H9 (cell line): ENCODE results near the gene SP3. TPM values are rescaled to one million over a fixed set of nuclear protein-coding genes. Genes with fewer than 3 reads are reported as not detected.

Experiments
- DNase-seq: peaks from one replicate; pipeline ENCODE4 v3.0.0-alpha.2; 2017
- H2AFZ ChIP-seq: one replicate; pipeline ENCODE4 v1.6.1; 2013; ENCODE audit warnings: mild to moderate bottlenecking, low read length, control low read depth, moderate library complexity
- H2AK5ac ChIP-seq: 2 replicates; pipeline ENCODE4 v1.6.1; 2013; ENCODE audit warnings: low read length, control low read depth, mixed read lengths; ENCODE audit not compliant: insufficient read length
- H2BK120ac ChIP-seq: one replicate; pipeline ENCODE4 v1.6.1; 2013; ENCODE audit warnings: low read depth, mild to moderate bottlenecking, low read length, control low read depth, inconsistent platforms; ENCODE audit not compliant: poor library complexity, severe bottlenecking
- H2BK12ac ChIP-seq: 2 replicates; pipeline ENCODE4 v1.6.1; 2013; ENCODE audit warnings: low read length, control low read depth, mixed read lengths, low read depth; ENCODE audit not compliant: insufficient read length
- H2BK15ac ChIP-seq: 2 replicates; pipeline ENCODE4 v1.6.1; 2013; ENCODE audit warnings: low read depth, low read length, control low read depth
- H2BK20ac ChIP-seq: one replicate; pipeline ENCODE4 v1.6.1; 2013; ENCODE audit warnings: low read depth, mild to moderate bottlenecking, low read length, control low read depth, inconsistent platforms; ENCODE audit not compliant: poor library complexity, severe bottlenecking
- H2BK5ac ChIP-seq: 2 replicates; pipeline ENCODE4 v1.6.1; 2013; ENCODE audit warnings: low read length, control low read depth, mixed read lengths; ENCODE audit not compliant: insufficient read length
- H3K14ac ChIP-seq: 2 replicates; pipeline ENCODE4 v1.6.1; 2013; ENCODE audit warnings: low read length, control low read depth; ENCODE audit not compliant: insufficient read depth
- H3K18ac ChIP-seq: 2 replicates; pipeline ENCODE4 v1.6.1; 2013; ENCODE audit warnings: low read depth, mild to moderate bottlenecking, mixed read lengths, low read length, control low read depth; ENCODE audit not compliant: insufficient read length
- H3K23ac ChIP-seq: 2 replicates; pipeline ENCODE4 v1.6.1; 2013; ENCODE audit warnings: low read length, control low read depth, mixed read lengths, low read depth; ENCODE audit not compliant: insufficient read length
- H3K23me2 ChIP-seq: 2 replicates; pipeline ENCODE4 v1.6.1; 2013; ENCODE audit warnings: low read depth, mild to moderate bottlenecking, mixed read lengths, low read length, control low read depth; ENCODE audit not compliant: insufficient read length, poor library complexity, severe bottlenecking
- H3K27ac ChIP-seq: 2 replicates; pipeline ENCODE4 v1.5.1; 2013; ENCODE audit warnings: low read length, control low read depth, mixed read lengths, low read depth; ENCODE audit not compliant: insufficient read length
- H3K27me3 ChIP-seq: 2 replicates; pipeline ENCODE4 v1.6.1; 2013; ENCODE audit warnings: low read length, control low read depth, inconsistent platforms; ENCODE audit not compliant: insufficient read depth
- H3K4ac ChIP-seq: 2 replicates; pipeline ENCODE4 v1.6.1; 2013; ENCODE audit warnings: low read depth, mild to moderate bottlenecking, control low read depth, inconsistent platforms, low read length, moderate library complexity
- H3K4me1 ChIP-seq: 2 replicates; pipeline ENCODE4 v1.6.1; 2013; ENCODE audit warnings: low read length, control low read depth, inconsistent platforms; ENCODE audit not compliant: insufficient read depth
- H3K4me2 ChIP-seq: 2 replicates; pipeline ENCODE4 v1.6.1; 2013; ENCODE audit warnings: low read length, control low read depth, mixed read lengths; ENCODE audit not compliant: insufficient read length, insufficient read depth
- H3K56ac ChIP-seq: 2 replicates; pipeline ENCODE4 v1.6.1; 2013; ENCODE audit warnings: low read depth, mild to moderate bottlenecking, mixed read lengths, low read length, control low read depth; ENCODE audit not compliant: insufficient read length
- H3K79me1 ChIP-seq: 2 replicates; pipeline ENCODE4 v1.6.1; 2013; ENCODE audit warnings: low read depth, mild to moderate bottlenecking, moderate library complexity, low read length, control low read depth, inconsistent platforms; ENCODE audit not compliant: insufficient read depth, poor library complexity, severe bottlenecking
- H3K79me2 ChIP-seq: 2 replicates; pipeline ENCODE4 v1.6.1; 2013; ENCODE audit warnings: low read length, control low read depth, inconsistent platforms; ENCODE audit not compliant: insufficient read depth
- H3K9ac ChIP-seq: 2 replicates; pipeline ENCODE4 v1.6.1; 2013; ENCODE audit warnings: low read length, control low read depth, mixed read lengths; ENCODE audit not compliant: insufficient read length; ENCODE audit errors: extremely low read depth
- H3K9me3 ChIP-seq: one replicate; pipeline ENCODE4 v1.6.1; 2013; ENCODE audit warnings: low read depth, low read length, inconsistent platforms; ENCODE audit not compliant: control insufficient read depth
- H3T11ph ChIP-seq: one replicate; pipeline ENCODE4 v1.6.1; 2013; ENCODE audit warnings: mild to moderate bottlenecking, low read length, control low read depth, inconsistent platforms
- H4K20me1 ChIP-seq: one replicate; pipeline ENCODE4 v1.6.1; 2013; ENCODE audit not compliant: control insufficient read depth, insufficient read length, insufficient read depth
- H4K5ac ChIP-seq: 2 replicates; pipeline ENCODE4 v1.6.1; 2013; ENCODE audit warnings: low read depth, mild to moderate bottlenecking, mixed read lengths, low read length, control low read depth; ENCODE audit not compliant: insufficient read length
- H4K8ac ChIP-seq: replicated peaks from 2 replicates; pipeline ENCODE4 v1.6.1; 2013; ENCODE audit warnings: low read length, control low read depth, mixed read lengths, low read depth; ENCODE audit not compliant: insufficient read length
- H4K91ac ChIP-seq: 2 replicates; pipeline ENCODE4 v1.6.1; 2013; ENCODE audit warnings: low read depth, mild to moderate bottlenecking, moderate library complexity, mixed read lengths, low read length, control low read depth; ENCODE audit not compliant: insufficient read length
- H3K27ac Mint-ChIP-seq, 3 experiments: 2 replicates in 2 of 3; 3 replicates in 1 of 3; pipeline ENCODE4 v1.8.0; 2020 to 2021; ENCODE audit warnings: mixed read lengths in 3 of 3, mild to moderate bottlenecking in 1 of 3, moderate library complexity in 1 of 3
- H3K27me3 Mint-ChIP-seq: 2 replicates; pipeline ENCODE4 v1.8.0; 2021; ENCODE audit warnings: low read depth, mild to moderate bottlenecking, moderate library complexity, mixed read lengths
- H3K36me3 Mint-ChIP-seq, 3 experiments: 2 replicates in 2 of 3; 3 replicates in 1 of 3; pipeline ENCODE4 v1.8.0; 2020 to 2021; ENCODE audit warnings: low read depth in 3 of 3, mixed read lengths in 3 of 3; ENCODE audit not compliant: insufficient read depth in 1 of 3
- H3K4me1 Mint-ChIP-seq, 2 experiments: 2 replicates each; pipeline ENCODE4 v1.8.0; 2020; ENCODE audit warnings: mixed read lengths in 2 of 2
- H3K4me3 Mint-ChIP-seq, 2 experiments: 2 replicates in 1 of 2; 3 replicates in 1 of 2; pipeline ENCODE4 v1.8.0; 2020 to 2021; ENCODE audit warnings: mild to moderate bottlenecking in 2 of 2, mixed read lengths in 2 of 2, moderate library complexity in 1 of 2
- H3K9me3 Mint-ChIP-seq, 2 experiments: 2 replicates in 1 of 2; 3 replicates in 1 of 2; pipeline ENCODE4 v1.8.0; 2020; ENCODE audit warnings: mild to moderate bottlenecking in 2 of 2, mixed read lengths in 2 of 2, moderate library complexity in 1 of 2
- WGBS: extraction: QIAGEN DNeasy Blood & Tissue Kit; methylation state at CpG from one replicate; pipeline ENCODE4 v1.1.7; 2013; ENCODE audit warnings: missing lambda C conversion rate, low lambda C conversion rate, mixed read lengths; ENCODE audit not compliant: insufficient read length; ENCODE audit errors: extremely low coverage; 5-methylcytosine and 5-hydroxymethylcytosine counted together
- total RNA-seq: library from RNA; stranded (reverse); gene quantifications from 2 replicates; pipeline ENCODE4 v1.2.1, GENCODE V29; 2021
- TF ChIP-seq, protein P1 (sequence below): fragments of 200-600 bp; sonication (generic); conservative IDR thresholded peaks from 3 replicates; pipeline ENCODE4 v1.8.0; 2021; ENCODE audit warnings: antibody characterized with exemption, mild to moderate bottlenecking

Gene SP3
- total RNA-seq, 1 experiment from 2014 or later: 86.3 TPM

DNA sequence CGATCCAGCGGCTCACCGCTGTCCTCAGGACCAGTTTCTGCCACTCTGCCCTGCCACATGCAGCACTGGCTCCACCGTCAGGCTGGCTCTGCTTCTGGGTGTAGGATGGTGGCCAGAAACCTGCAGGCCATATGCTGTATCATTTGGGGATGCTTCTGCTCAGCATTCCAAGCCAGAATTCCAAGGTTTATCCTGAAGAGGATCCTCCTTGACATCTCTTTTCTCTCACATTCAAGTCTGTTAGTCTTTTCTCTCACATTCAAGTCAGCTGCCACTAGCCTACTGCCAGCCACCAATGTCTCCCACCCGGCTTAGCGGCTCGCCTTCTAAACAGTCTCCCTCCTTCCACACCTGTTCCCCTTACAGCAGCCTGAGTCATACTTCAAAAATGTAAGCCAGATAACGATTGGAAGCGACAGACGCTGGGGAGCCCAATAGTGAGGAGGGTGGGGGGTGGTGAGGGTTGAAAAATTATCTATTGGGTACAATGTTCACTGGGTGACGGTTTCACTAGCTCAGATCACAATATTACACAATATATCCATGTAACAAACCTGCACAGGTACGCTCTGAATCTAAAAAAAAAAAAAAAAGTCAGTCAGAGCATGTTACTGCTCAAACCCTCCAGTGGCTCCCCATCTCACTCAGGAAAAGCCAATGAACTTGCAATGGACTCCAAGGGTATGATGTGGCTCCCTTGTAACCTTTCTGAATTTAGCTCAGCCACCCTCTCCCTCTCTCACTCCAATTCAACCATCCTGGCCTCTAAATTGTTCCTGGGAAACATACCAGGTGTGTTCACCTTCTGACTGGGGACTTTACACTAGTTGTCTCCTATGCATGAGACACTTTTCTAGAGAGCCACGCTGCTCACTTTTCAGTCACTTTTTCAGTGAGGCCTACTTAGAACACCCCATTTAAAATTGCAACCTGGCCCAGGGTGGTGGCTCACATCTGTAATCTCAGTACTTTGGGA, 38.8 kb upstream of the SP3 start:
- H3K18ac ChIP-seq: no peak overlapping the region
- H3K27me3 ChIP-seq: no peaks in the 10 kb centered on the region
- H2BK12ac ChIP-seq: no peak overlapping the region
- Mint-ChIP-seq H3K4me3 (no peak overlapping the region), H3K27me3 (no peaks in the 10 kb centered on the region), H3K9me3 (no peaks in the 10 kb centered on the region; a peak in 1 of 5 replicates), H3K27ac (no peak overlapping the region), H3K36me3 (no peaks in the 10 kb centered on the region), H3K4me1 (peaks cover 10 to 12% of the 10 kb centered on the region in 2 experiments)
- no peak overlapping the region for H2BK5ac ChIP-seq
- H3T11ph ChIP-seq: no peak overlapping the region
- H4K5ac ChIP-seq: no peak overlapping the region
- no peak overlapping the region for H2BK15ac ChIP-seq
- no peak overlapping the region for H2BK20ac ChIP-seq
- no peak overlapping the region for H3K27ac ChIP-seq
- no peaks in the 10 kb centered on the region for H3K79me1 ChIP-seq
- no peak overlapping the region for H3K4me2 ChIP-seq
- H3K4ac ChIP-seq: no peak overlapping the region
- H3K23me2 ChIP-seq: no peaks in the 10 kb centered on the region
- H3K56ac ChIP-seq: no peak overlapping the region
- H4K91ac ChIP-seq: no peak overlapping the region
- H2AK5ac ChIP-seq: no peak overlapping the region
- H3K23ac ChIP-seq: no peak overlapping the region
- H3K14ac ChIP-seq: no peak overlapping the region
- no peak overlapping the region for H2AFZ ChIP-seq
- no peak overlapping the region for H4K8ac ChIP-seq
- no peaks in the 10 kb centered on the region; the same call in 1 of the 2 replicates for H3K4me1 ChIP-seq
- no peak overlapping the region for H3K9ac ChIP-seq
- H4K20me1 ChIP-seq: no peaks in the 10 kb centered on the region
- WGBS: no CpG with 5 or more reads among the region's 13 CpGs
- no peaks in the 10 kb centered on the region for H3K79me2 ChIP-seq
- no peak overlapping the region for H2BK120ac ChIP-seq
- H3K9me3 ChIP-seq: no peaks in the 10 kb centered on the region
- TF ChIP-seq, protein P1, sequence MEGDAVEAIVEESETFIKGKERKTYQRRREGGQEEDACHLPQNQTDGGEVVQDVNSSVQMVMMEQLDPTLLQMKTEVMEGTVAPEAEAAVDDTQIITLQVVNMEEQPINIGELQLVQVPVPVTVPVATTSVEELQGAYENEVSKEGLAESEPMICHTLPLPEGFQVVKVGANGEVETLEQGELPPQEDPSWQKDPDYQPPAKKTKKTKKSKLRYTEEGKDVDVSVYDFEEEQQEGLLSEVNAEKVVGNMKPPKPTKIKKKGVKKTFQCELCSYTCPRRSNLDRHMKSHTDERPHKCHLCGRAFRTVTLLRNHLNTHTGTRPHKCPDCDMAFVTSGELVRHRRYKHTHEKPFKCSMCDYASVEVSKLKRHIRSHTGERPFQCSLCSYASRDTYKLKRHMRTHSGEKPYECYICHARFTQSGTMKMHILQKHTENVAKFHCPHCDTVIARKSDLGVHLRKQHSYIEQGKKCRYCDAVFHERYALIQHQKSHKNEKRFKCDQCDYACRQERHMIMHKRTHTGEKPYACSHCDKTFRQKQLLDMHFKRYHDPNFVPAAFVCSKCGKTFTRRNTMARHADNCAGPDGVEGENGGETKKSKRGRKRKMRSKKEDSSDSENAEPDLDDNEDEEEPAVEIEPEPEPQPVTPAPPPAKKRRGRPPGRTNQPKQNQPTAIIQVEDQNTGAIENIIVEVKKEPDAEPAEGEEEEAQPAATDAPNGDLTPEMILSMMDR: peak; percentile 44; the same call in 2 of the 3 replicates
- DNase-seq: peak; percentile 61
